SK-N-MC (cell line): ENCODE results near the gene HOXC4.
"Not testable (repeated sequence)": the region's sequence is repeated elsewhere in the genome, so short reads cannot be mapped to it uniquely, and the experiment has no call there.

ENCODE experiments used
- EZH2 ChIP-seq: fragments of 200-600 bp; sonication (generic); IDR thresholded peaks from one replicate; pipeline ENCODE4 v1.6.1; 2017; ENCODE audit warnings: antibody characterized with exemption
- FOXP2 ChIP-seq: optimal IDR thresholded peaks from 2 replicates; pipeline ENCODE3; 2011; ENCODE audit warnings: mild to moderate bottlenecking, moderate library complexity; ENCODE audit not compliant: insufficient read depth; ENCODE audit errors: extremely low read length, control extremely low read depth
- POLR2AphosphoS5 ChIP-seq: IDR thresholded peaks from 2 replicates; pipeline ENCODE4 v1.6.1; 2012; ENCODE audit warnings: mild to moderate bottlenecking, low read depth, low read length, borderline replicate concordance

- not testable (repeated sequence) for TF ChIP-seq EZH2, POLR2AphosphoS5, FOXP2
These were observed 42.3 kb downstream of the HOXC4 start for GRCh38 chr12:54095928-54096327.
